GM21786 (cell line): ENCODE data around the gene IQCF5.
"Not testable (repeated sequence)": the region's sequence is repeated elsewhere in the genome, so short reads cannot be mapped to it uniquely, and the experiment has no call there.

Source experiments
- ATAC-seq: cut with Tn5 transposase; IDR thresholded peaks from one replicate; pipeline ENCODE4 v1.9.1; 2021; ENCODE audit not compliant: unreplicated experiment

Gene IQCF5

DNA sequence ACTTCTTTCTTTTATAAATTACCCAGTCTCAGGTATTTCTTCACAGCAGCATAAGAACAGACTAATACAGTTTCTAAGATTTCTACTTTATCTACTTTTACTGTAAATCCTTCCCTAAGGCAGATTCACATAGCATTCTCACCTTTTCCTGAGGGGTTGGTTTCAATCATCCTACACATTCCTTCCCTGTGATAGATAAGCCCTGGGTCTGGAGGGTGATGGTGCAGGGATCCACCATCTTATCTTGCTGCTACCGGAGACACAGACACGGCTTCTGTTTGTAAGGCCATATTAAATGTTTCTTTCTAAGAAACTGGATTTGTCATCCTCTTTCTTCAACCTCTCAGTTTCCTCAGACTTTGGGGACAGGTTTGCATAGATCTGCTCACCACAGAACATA, 6.1 kb downstream of the IQCF5 start:
- ATAC-seq: no peak

DNA sequence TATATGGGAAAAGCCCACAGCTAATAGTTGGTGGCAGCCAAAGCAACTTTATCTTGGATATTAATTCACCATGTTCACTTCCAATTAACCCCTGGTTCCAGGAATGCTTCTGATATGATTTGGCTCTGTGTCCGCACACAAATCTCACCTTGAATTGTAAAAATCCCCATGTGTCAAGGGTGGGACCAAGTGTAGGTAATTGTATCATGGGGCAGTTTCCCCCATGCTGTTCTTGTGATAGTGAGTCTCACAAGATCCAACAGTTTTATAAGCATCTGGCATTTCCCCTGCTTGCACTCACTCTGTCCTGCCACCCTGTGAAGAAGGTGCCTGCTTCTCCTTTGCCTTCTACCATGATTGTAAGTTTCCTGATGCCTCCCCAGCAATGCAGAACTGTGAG, 6.5 kb downstream of the IQCF5 start:
- ATAC-seq: not testable (repeated sequence)

DNA sequence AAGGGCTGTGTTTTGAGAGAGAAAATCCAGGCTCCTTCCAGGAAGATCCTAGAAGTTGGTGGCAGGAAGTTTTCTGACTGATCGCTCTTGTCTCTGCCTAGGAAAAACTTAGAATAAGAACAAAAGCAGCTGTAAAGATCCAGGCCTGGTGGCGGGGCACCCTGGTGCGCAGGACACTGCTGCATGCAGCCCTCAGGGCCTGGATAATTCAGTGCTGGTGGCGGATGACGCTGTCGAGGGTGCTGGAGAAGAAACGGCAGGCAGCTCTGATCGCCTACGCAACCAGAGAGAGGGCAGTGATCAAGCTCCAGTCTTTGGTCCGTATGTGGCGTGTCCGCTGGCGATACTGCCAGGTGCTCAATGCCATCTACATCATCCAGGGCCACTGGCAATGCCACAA, 12.5 kb downstream of the IQCF5 start:
- no peak for ATAC-seq

DNA sequence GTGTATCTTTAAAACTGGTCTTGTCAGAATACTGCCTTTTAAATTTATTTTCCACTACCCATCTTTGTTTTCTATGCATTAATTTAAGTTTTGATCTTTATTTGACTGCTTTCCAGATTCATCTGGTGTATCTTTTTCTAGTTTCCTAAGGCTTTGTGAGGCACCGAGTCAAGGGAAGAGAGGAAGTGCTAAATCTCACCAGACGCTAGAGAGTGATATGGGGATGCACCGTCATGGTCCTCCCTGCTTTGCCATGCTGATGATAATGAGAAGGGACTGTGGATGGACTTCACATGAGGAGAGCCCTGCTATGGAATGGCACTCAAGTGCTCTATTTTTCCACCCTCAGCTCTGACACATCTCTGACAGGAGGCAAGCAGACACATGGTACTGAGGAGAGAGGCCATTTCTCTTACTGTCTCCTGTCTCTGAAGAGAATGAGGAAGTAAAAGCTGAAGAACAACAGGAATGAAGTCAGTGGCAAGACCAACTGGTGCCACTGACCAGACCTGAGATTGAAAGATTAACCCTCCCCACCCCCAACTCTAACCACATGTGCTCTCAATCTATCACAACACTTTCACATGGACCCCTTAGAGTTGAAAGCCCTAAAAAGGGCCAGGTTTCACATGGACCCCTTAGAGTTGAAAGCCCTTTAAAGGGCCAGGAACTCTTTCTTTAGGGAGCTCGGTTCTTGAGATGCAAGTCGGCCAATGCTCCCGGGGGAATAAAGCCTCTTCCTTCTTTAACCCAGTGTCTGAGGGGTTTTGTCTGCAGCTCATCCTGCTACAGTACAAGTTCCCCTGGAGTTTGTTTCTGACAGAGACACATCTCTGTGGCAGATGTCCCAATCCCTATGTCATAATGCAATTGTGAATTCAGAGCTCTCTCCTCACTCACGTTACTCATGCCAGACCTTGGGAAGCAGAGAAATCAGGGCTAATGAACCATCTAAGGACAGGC, 14.4 kb downstream of the IQCF5 start, which contains the start of gene IQCF2:
Gene IQCF2 (plus strand): TSS at position 913 of the 963 bp plus-strand sequence. CDS start 52 bp downstream, outside the sequence.
- ATAC-seq: no peak

DNA sequence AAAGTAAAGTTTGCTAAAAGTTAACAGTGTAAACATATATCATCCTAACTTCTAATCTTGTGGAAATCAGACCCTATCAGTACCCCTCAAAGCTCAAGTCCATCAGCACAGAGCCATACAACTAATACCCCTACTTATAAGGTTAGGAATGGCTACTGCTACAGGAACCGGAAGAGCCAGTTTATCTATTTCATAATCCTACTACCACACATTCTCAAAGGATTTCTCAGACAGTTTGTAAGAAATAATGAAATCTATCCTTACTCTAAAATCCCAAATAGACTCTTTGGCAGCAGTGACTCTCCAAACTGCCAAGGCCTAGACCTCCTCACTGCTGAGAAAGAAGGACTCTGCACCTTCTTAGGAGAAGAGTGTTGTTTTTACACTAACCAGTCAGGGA, 20.0 kb downstream of the IQCF5 start:
- ATAC-seq: not testable (repeated sequence)

DNA sequence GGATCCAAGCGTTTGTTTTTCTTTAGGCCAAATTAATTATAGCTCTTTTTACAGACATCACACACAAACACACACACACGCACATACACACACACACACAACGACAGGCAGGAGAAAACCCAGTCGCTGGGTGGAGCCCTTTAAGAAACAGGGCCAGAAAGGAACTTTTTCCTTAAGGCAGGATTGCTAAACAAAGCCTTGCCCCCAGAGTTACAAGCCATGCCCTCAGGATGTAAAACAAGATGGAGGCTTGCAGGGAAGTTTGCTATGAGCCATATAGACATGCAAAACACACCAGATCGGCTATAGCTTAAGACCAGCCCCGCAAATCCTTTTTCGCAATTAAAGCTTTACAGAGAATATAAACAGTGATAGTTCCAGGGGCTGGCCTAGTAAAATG, 30.3 kb downstream of the IQCF5 start:
- no peak for ATAC-seq

DNA sequence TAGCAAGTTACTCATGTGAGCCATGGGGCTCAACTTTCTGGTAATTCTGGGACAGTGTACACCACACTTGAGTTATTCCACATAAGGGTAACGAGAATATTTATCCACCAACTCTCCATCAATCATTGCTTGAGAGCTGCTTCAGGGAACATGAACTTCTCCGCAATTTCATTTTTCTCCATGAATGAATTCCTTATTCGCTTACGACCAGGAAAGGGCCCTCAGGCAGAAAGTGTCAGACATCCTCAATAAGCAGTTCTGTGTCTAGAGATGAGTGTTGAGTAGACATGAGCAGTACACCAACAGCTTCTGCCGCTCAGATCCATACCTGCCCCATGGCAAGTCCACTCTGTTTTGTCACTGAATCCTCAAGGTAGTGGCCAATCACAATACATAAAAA, 38.8 kb downstream of the IQCF5 start:
- no peak for ATAC-seq

DNA sequence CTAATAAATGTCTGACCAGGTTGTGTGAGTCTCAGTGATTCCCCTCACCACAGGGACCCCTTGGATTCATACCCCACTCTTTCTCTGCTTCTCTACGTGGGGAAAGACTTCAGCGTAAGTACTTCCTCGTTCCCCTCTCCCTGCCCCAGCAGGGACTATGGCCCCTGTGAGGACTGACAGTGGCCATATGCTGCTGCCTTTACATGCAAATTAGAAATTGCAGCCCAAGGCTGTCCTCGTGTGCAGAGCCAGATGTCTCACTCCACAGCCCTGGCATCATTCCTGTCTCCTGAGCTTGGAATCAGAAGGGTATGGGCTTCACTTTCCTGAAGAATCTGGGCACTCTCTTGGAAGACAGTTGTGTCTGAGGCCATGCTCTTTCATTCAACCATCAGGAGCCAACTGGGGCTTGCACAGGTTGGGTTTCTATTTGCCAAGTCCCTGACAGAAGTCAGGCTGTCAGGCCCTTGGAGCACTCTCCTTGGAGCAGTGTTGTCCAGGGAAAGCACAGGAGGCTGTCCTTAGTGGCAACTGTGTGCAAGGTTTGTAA, 44.5 kb downstream of the IQCF5 start:
- ATAC-seq: no peak

DNA sequence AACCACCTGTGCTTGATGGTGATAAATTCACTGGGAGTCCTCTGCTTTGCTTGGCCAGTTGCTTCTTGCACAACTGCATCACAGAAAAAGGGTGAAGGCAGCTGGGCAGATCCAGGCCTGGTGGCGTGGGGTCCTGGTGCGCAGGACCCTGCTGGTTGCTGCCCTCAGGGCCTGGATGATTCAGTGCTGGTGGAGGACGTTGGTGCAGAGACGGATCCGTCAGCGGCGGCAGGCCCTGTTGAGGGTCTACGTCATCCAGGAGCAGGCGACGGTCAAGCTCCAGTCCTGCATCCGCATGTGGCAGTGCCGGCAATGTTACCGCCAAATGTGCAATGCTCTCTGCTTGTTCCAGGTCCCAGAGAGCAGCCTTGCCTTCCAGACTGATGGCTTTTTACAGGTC, 45.1 kb downstream of the IQCF5 start:
- ATAC-seq: no peak

DNA sequence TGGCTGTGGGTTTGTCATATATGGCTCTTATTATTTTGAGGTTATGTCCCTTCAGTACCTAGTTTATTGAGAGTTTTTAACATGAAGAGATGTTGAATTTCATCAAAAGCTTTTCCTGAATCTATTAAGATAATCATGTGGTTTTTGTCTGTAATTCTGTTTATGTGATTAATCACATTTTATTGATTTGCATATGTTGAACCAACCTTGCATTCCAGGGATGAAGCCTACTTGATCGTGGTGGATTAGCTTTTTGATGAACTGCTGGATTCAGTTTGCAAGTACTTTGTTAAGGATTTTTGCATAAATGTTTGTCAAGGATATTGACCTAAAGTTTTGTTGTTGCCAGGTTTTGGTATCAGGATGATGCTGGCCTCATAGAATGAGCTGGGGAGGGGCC, 47.1 kb downstream of the IQCF5 start:
- no peak for ATAC-seq
